Coronary artery (tissue), 2 donors: ENCODE data around the gene GRID1.

Source experiments
- DNase-seq: peaks from one replicate; pipeline ENCODE4 v3.0.0-alpha.2; 2017; ENCODE audit warnings: low spot score
- H3K27ac ChIP-seq, 2 donors: fragments of 200-600 bp; sonication (generic); one replicate each; pipeline ENCODE4 v1.5.1; 2016 to 2019
- H3K4me3 ChIP-seq: fragments of 200-600 bp; sonication (generic); 2 replicates; pipeline ENCODE4 v1.5.1; 2016; ENCODE audit warnings: mild to moderate bottlenecking, moderate library complexity
- CTCF ChIP-seq: fragments of 200-600 bp; sonication (generic); IDR thresholded peaks from one replicate; pipeline ENCODE4 v1.5.1; 2019; ENCODE audit warnings: antibody characterized with exemption

GRID1 gene

GRCh38 chr10:85643845-85644525, 722.6 kb downstream of the GRID1 start:
- no peak overlapping the region for H3K27ac ChIP-seq
- DNase-seq: no peak
- TF ChIP-seq CTCF: no peak

GRCh38 chr10:85643171-85643844, 723.3 kb downstream of the GRID1 start:
- no peak for TF ChIP-seq CTCF
- Histone ChIP-seq H3K27ac (no peak overlapping the region), H3K4me3 (no peak overlapping the region)
- no peak for DNase-seq

More at GRCh38 chr10:85643845-85644525, 722.6 kb downstream of the GRID1 start:
- H3K4me3 ChIP-seq: no peak overlapping the region

GRCh38 chr10:85642421-85643170, 724.0 kb downstream of the GRID1 start:
- Histone ChIP-seq H3K27ac (no peak overlapping the region), H3K4me3 (no peak overlapping the region)
- TF ChIP-seq CTCF: no peak
- DNase-seq: no peak

GRCh38 chr10:85642082-85642420, 724.5 kb downstream of the GRID1 start:
- TF ChIP-seq CTCF: no peak
- Histone ChIP-seq H3K4me3 (no peak overlapping the region), H3K27ac (no peak overlapping the region)
- DNase-seq: no peak

GRCh38 chr10:85641479-85642009, 725.1 kb downstream of the GRID1 start:
- DNase-seq: no peak
- no peak for TF ChIP-seq CTCF
- Histone ChIP-seq H3K4me3 (no peak overlapping the region), H3K27ac (no peak overlapping the region)

GRCh38 chr10:85638797-85639196, 727.8 kb downstream of the GRID1 start:
- no peak overlapping the region for H3K4me3 ChIP-seq
- no peak for TF ChIP-seq CTCF
- no peak overlapping the region for H3K27ac ChIP-seq
- DNase-seq: no peak
